Measurements from ENCODE around the gene AUTS2. TPM values are rescaled to one million over a fixed set of nuclear protein-coding genes. Genes with fewer than 3 reads are reported as not detected.

Gene AUTS2
- total and polyA plus RNA-seq, 9 of the 15 experiments (the other 6 are each of a cell fraction or from before 2014, with no cell fraction given), result 0.58 TPM; not detected in 8

DNA sequence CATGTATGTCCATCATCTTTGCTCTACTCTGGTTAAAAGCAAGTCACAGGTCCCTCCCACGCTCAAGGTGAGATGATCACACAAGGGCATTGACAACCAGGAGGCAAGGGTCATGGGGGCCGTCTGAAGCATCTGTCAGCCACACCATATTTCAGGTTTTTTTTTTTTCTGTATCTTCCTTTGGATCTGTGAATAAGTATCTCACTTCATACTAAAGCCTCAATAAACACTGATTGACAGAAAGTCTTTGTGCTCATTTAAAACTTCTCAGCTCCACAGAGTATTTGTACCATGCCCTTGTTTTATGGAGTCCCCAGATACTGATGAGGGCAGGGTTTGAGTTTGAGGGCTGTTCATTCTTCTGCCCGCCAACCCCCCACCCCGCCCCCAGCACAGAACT lies 45.0 kb downstream of the AUTS2 start:
- Histone ChIP-seq H3K79me2 (ENCODE audit: control insufficient read depth, insufficient read depth, low read length) (no peaks in the 10 kb centered on the region), H3K27ac (ENCODE audit: extremely low read depth, low read depth, low read length) (no peak overlapping the region), H3K9me1 (ENCODE audit: control insufficient read depth, insufficient read depth, low read length) (no peaks in the 10 kb centered on the region), H3K27me3 (ENCODE audit: control insufficient read depth in 2 of 2, insufficient read depth in 2 of 2, low read length in 2 of 2) (no peaks in the 10 kb centered on the region), H3K9ac (ENCODE audit: insufficient read depth in 1 of 2, low read depth in 2 of 2, low read length in 2 of 2) (no peak overlapping the region), H3K4me3 (no peak overlapping the region), H3K9me3 (replicated peaks; ENCODE audit: control insufficient read depth, insufficient read depth, low read depth, low read length) (no peaks in the 10 kb centered on the region), H3K36me3 (ENCODE audit: control insufficient read depth, insufficient read depth, low read length) (no peaks in the 10 kb centered on the region), H3K4me1 (replicated peaks in 1 of 2; ENCODE audit: control insufficient read depth in 2 of 2, insufficient read depth in 2 of 2, low read length in 2 of 2) (no peaks in the 10 kb centered on the region), H4K20me1 (replicated peaks; ENCODE audit: control insufficient read depth, insufficient read depth, low read length) (no peaks in the 10 kb centered on the region), H3K4me2 (ENCODE audit: insufficient read depth, low read length) (no peak overlapping the region), H2AFZ (ENCODE audit: low read depth, low read length) (no peak overlapping the region)
- ChIA-PET POLR2A (no interaction called here), CTCF (ENCODE audit: low intra/inter-chr PET ratio) (no interaction called here)
- intact Hi-C loops (cut with micrococcal nuclease), result no loop called here
- BruUV-seq (replicated peaks), result no TSS peak
- 0% methylated on average over 4 of the region's 4 CpGs for WGBS (ENCODE audit: insufficient coverage, low coverage, missing lambda C conversion rate)
- ATAC-seq (no peak), FAIRE-seq (no peak), DNase-seq (ENCODE audit: extremely low read depth in 1 of 4, low spot score in 3 of 4) (no peak)
- in situ Hi-C loops (cut with MboI), result no loop called here
- TF ChIP-seq RBM39 (optimal IDR thresholded peaks at IDR 0.05; ENCODE audit: low read depth, low read length) (no peak), JUND (IDR thresholded peaks at IDR 0.05; ENCODE audit: borderline replicate concordance, low read depth, low read length) (no peak), JUND (tag; IDR thresholded peaks at IDR 0.05; ENCODE audit: borderline replicate concordance, low read depth, low read length) (no peak), ZNF175 (CRISPR knock-in tag; IDR thresholded peaks at IDR 0.05; ENCODE audit: low read depth) (no peak), MIER1 (IDR thresholded peaks at IDR 0.05; ENCODE audit: low read depth) (no peak), SMAD3 (CRISPR knock-in tag; conservative IDR thresholded peaks at IDR 0.05) (no peak), ZNF507 (tag; conservative IDR thresholded peaks at IDR 0.05) (no peak), ZNF780A (CRISPR knock-in tag; IDR thresholded peaks at IDR 0.05) (no peak)
